ENCODE measurements around the gene SOCS2. TPM values are rescaled to one million over a fixed set of nuclear protein-coding genes. Genes with fewer than 3 reads are reported as not detected.
"Not testable (repeated sequence)": the region's sequence is repeated elsewhere in the genome, so short reads cannot be mapped to it uniquely, and the experiment has no call there.

SOCS2 gene
- polyA plus RNA-seq, 1 donor = 36.1 TPM

GRCh38 chr12:93591137-93591868 is 18.8 kb downstream of the SOCS2 start:
- peak; percentile 59 for DNase-seq

- DNase-seq = no peak
Observed at GRCh38 chr12:93592641-93593406, 20.3 kb downstream of the SOCS2 start.

GRCh38 chr12:93593843-93594242 is 21.4 kb downstream of the SOCS2 start:
- DNase-seq = no peak

- DNase-seq = no peak
Observed at GRCh38 chr12:93594766-93595311, 22.4 kb downstream of the SOCS2 start.

- no peak for DNase-seq
Observed at GRCh38 chr12:93595351-93595750, 22.9 kb downstream of the SOCS2 start.

- DNase-seq = no peak
Observed at GRCh38 chr12:93597608-93598007, 25.1 kb downstream of the SOCS2 start.

- DNase-seq = no peak
Observed at GRCh38 chr12:93599192-93599591, 26.7 kb downstream of the SOCS2 start.

GRCh38 chr12:93601591-93601990 is 29.1 kb downstream of the SOCS2 start:
- DNase-seq = no peak

GRCh38 chr12:93602897-93603668 is 30.6 kb downstream of the SOCS2 start:
- DNase-seq = no peak

- DNase-seq = no peak
Observed at GRCh38 chr12:93603762-93604161, 31.3 kb downstream of the SOCS2 start.

GRCh38 chr12:93608313-93608712 is 35.8 kb downstream of the SOCS2 start:
- DNase-seq = no peak

- no peak for DNase-seq
Observed at GRCh38 chr12:93609281-93610192, 37.1 kb downstream of the SOCS2 start.

GRCh38 chr12:93612776-93613175 is 40.3 kb downstream of the SOCS2 start:
- DNase-seq = no peak

- no peak for DNase-seq
Observed at GRCh38 chr12:93614917-93615596, 42.6 kb downstream of the SOCS2 start.

- DNase-seq = no peak
Observed at GRCh38 chr12:93616584-93617101, 44.2 kb downstream of the SOCS2 start.

GRCh38 chr12:93618891-93619410 is 46.5 kb downstream of the SOCS2 start:
- DNase-seq = no peak

GRCh38 chr12:93621986-93622385 is 49.5 kb downstream of the SOCS2 start:
- DNase-seq = no peak

- DNase-seq = no peak
Observed at GRCh38 chr12:93622485-93622884, 50.0 kb downstream of the SOCS2 start.

GRCh38 chr12:93624595-93625294 is 52.3 kb downstream of the SOCS2 start:
- no peak for DNase-seq

GRCh38 chr12:93625295-93625645 is 52.8 kb downstream of the SOCS2 start:
- not testable (repeated sequence) for DNase-seq
